Keratinocyte (primary cell): ENCODE data around the gene NUP35.

ENCODE experiments used
- EZH2 ChIP-seq: IDR thresholded peaks from one replicate; pipeline ENCODE4 v1.6.1; 2012; ENCODE audit warnings: inconsistent platforms, mild to moderate bottlenecking, low read length, moderate library complexity
- TF ChIP-seq, protein P1 (sequence below), 3 experiments: IDR thresholded peaks in 1 of 3; conservative IDR thresholded peaks in 1 of 3; optimal IDR thresholded peaks in 1 of 3; 2 replicates in 2 of 3; 3 replicates in 1 of 3; pipeline versions ENCODE3 to v1.5.1; 2011; ENCODE audit warnings: low read length in 3 of 3, mild to moderate bottlenecking in 3 of 3, moderate library complexity in 2 of 3, control low read depth in 1 of 3, inconsistent platforms in 1 of 3; ENCODE audit not compliant: insufficient read depth in 2 of 3; ENCODE audit errors: extremely low read depth in 1 of 3

DNA sequence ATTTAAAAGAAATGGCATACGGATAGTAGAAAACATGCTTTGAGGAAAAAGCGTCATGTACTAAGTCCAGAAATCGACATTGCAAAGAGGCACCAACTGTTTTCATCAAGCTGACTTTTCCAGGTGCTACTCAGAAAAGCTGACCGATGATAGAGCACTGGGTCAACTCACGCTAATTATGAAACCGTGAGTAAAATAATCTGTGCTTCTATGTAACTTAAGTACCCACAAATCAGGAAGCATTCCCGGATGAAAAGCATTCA lies 353 bp upstream of the NUP35 start:
- TF ChIP-seq, protein P1, sequence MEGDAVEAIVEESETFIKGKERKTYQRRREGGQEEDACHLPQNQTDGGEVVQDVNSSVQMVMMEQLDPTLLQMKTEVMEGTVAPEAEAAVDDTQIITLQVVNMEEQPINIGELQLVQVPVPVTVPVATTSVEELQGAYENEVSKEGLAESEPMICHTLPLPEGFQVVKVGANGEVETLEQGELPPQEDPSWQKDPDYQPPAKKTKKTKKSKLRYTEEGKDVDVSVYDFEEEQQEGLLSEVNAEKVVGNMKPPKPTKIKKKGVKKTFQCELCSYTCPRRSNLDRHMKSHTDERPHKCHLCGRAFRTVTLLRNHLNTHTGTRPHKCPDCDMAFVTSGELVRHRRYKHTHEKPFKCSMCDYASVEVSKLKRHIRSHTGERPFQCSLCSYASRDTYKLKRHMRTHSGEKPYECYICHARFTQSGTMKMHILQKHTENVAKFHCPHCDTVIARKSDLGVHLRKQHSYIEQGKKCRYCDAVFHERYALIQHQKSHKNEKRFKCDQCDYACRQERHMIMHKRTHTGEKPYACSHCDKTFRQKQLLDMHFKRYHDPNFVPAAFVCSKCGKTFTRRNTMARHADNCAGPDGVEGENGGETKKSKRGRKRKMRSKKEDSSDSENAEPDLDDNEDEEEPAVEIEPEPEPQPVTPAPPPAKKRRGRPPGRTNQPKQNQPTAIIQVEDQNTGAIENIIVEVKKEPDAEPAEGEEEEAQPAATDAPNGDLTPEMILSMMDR (optimal IDR thresholded peaks at IDR 0.05 in 1 of 3, IDR thresholded peaks at IDR 0.05 in 1 of 3, conservative IDR thresholded peaks at IDR 0.05 in 1 of 3; ENCODE audit: extremely low read depth in 1 of 3, insufficient read depth in 2 of 3, low read length in 3 of 3), result no peak
- no peak for TF ChIP-seq EZH2
